HG03442 (cell line): ENCODE measurements around the gene CACNB2.
"Not testable (repeated sequence)": the region's sequence is repeated elsewhere in the genome, so short reads cannot be mapped to it uniquely, and the experiment has no call there.

ENCODE experiments used
- ATAC-seq: cut with Tn5 transposase; IDR thresholded peaks from one replicate; pipeline ENCODE4 v1.9.1; 2021; ENCODE audit warnings: mild to moderate bottlenecking, moderate library complexity; ENCODE audit not compliant: unreplicated experiment

Gene CACNB2

GRCh38 chr10:18554479-18554878 is 414.3 kb downstream of the CACNB2 start:
- no peak for ATAC-seq

GRCh38 chr10:18556522-18557147 is 416.4 kb downstream of the CACNB2 start:
- no peak for ATAC-seq

GRCh38 chr10:18557960-18558359 is 417.7 kb downstream of the CACNB2 start:
- no peak for ATAC-seq

- no peak for ATAC-seq
These were observed 421.8 kb downstream of the CACNB2 start for GRCh38 chr10:18561861-18562551.

GRCh38 chr10:18563003-18563726 is 422.9 kb downstream of the CACNB2 start:
- no peak for ATAC-seq

GRCh38 chr10:18565006-18565405 is 424.8 kb downstream of the CACNB2 start:
- no peak for ATAC-seq

GRCh38 chr10:18566177-18566576 is 426.0 kb downstream of the CACNB2 start:
- ATAC-seq: no peak

- ATAC-seq: no peak
These were observed 427.2 kb downstream of the CACNB2 start for GRCh38 chr10:18567343-18567856.

GRCh38 chr10:18570386-18570785 is 430.2 kb downstream of the CACNB2 start:
- ATAC-seq: not testable (repeated sequence)

DNA sequence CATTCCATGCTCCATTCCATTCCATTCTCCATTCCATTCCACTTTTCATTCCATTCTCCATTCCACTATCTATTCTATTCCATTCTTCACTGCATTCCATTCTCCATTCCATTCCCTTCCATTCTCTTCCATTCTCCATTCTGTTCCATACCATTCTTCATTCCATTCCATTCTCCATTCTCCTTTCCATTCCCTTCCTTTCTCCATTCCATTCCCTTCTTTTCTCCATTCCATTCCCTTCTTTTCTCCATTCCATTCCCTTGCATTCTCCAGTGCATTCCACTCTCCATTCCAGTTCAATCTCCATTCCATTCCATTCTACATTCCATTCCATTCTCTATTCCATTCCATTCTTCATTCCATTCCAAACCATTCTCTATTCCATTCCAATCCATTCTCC is 430.9 kb downstream of the CACNB2 start:
- no peak for ATAC-seq

DNA sequence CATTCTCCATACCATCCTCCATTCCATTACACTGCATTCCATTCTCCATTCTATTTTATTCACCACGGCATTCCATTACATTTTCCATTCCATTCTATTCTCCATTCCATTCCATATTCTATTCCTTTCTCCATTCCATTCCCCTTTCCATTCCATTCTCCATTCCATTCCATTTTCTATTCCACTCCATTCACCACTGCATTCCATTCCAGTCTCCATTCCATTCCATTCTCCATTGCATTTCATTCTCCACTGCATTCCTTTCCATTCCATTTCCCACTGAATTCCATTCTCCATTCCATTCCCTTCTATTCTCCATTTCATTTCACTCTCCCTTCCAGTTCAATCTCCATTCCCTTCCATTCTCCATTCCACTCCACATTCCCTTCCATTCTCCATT is 431.6 kb downstream of the CACNB2 start:
- ATAC-seq: no peak

DNA sequence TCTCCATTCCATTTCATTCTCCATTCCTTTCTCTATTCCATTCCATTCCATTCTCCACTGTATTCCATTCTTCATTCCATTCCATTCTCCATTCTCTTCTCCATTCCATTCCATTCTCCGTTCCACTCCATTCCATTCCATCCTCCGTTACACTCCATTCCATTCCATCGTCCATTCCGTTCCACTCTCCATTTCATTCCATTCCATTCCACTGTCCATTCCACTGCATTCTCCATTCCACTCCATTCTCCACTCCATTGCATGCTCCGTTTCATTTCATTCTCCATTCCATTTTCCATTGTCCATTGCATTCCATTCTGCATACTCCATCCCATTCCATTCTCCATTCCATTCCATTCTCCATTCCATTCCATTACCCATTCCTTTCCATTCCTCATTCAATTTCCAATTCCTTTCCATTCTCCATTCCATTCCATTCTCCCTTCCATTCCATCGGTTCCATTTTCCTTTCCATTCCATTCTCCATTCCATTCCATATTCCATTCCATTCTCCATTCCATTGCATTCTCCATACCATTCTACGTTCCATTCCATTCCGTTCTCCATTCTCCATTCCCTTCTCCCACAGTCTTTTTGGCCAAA is 432.8 kb downstream of the CACNB2 start:
- ATAC-seq: no peak

DNA sequence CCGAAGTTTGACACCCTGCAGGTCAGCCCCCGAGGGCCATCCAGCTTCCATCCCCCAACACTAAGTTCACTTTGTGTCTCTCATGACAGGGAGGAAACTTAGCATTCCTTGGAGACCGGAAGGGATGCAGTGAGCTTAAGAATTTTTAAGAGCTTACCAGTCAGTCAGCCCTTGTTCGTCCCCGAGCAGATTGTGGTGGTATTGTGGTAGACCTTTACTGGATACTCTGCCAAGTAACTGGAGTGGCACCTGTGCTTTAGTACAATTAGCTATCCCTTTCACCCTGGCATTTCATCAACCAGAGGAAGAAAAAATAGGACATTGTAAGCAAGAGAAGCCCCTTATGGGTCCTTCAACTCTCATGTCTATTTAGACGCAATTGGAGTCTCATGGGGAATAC is 436.4 kb downstream of the CACNB2 start:
- ATAC-seq: no peak

DNA sequence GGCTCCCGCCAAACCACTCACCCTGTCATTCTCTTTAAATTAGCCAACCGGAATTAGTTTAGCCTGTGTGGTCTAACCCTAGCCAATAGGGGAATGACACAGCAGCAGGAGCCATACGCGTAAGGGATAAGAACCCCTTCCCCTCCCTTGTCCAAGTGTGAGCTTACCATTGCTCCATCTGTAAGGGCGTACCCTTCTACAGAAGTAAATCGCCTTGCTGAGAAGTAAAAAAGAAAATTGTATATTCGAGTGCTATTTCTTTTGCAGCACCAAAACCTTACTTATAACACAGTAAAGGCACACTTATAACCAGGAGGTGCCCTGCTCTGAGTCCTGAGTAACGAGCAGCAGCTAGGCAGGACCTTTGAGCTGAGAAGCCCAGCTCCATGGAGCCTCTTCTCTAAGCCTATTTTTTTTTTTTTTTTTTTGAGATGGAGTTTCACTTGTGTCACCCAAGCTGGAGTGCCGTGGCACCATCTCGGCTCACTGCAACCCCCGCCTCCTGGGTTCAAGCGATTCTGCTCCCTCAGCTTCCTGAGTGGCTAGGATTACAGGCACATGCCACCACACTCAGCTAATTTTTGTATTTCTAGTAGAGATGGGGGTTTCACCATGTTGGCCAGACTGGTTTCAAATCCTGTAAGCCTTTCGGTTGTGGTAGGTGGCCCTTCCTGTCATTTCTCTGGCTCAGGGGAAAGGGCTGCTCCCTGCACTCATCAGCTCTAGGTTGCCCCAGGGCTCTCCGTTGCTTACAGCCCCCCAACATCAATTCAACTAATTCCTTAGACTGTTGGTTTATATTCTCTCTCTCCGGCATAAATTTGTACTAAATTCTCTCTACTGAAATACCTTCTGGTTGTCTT is 437.8 kb downstream of the CACNB2 start:
- ATAC-seq: no peak

DNA sequence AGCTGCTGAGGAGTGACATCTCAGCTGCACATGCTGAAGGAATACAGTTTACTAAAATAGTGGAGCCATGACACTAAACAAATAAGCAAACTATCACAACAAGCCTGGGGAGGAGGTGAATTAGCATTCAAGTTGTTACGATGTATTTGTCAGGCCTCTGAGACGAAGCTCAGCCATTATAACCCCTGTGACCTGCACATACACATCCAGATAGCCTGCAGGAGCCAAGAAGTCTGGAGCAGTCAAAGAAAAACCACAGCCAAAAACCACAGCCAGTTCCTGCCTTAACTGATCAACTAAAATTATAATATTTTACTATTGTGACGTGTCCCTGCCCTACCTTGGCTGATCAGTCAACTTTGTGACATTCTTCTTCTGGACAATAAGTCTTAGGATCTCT is 442.6 kb downstream of the CACNB2 start:
- peak; percentile 81 for ATAC-seq

DNA sequence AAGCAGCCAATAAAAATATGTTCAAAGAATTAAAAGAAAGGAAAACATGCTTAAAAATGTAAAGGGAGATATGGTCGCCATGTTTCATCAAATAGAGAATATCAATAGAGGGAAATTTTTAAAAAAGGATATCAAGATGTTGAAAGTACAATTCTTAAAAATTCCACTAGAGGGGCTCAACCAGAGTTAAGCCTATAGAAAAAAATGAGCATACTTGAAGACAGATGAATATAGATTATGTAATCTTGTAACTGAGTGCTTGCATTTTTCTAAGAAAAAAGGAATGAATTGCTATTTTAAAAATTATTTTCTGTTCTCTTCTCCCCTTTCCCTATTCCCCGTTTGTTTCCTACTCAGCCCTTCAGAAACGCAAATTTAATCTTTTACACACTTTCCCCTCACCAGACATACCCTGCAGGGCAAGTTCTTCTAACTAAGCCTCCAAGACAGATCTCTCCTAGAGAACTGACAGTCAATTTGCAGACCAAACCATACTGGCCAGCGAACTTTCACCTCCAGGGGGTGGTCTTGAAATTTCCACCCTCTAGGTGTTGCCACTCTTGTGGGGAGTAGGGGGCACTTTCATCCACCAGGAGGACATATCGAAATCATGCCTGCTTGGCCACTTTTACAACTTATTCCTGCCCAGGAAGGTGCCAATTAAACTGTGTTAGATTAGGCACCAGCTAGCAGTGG is 443.5 kb downstream of the CACNB2 start:
- no peak for ATAC-seq

GRCh38 chr10:18586637-18587036 is 446.4 kb downstream of the CACNB2 start:
- not testable (repeated sequence) for ATAC-seq

DNA sequence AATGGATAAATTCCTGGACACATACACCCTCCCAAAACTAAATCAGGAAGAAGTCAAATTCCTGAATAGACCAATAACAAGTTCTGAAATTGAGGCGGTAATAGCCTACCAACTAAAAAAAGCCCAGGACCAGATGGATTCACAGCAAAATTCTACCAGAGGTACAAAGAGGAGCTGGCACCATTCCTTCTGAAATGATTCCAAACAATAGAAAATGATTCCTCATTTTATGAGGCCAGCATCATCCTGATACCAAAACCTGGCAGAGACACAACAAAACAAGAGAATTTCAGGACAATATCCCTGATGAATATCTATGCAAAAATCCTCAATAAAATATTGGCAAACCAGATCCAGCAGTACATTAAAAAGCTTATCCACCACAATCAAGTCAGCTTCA is 450.9 kb downstream of the CACNB2 start:
- not testable (repeated sequence) for ATAC-seq
